CD4-positive, alpha-beta T cell treated with Interleukin-6 for 4 hours (primary cell): ENCODE measurements around the gene EPN1.

Experiments used
- DNase-seq: peaks from one replicate; pipeline ENCODE4 v3.0.0-alpha.2; 2020; ENCODE audit warnings: mixed read lengths

The EPN1 gene

DNA sequence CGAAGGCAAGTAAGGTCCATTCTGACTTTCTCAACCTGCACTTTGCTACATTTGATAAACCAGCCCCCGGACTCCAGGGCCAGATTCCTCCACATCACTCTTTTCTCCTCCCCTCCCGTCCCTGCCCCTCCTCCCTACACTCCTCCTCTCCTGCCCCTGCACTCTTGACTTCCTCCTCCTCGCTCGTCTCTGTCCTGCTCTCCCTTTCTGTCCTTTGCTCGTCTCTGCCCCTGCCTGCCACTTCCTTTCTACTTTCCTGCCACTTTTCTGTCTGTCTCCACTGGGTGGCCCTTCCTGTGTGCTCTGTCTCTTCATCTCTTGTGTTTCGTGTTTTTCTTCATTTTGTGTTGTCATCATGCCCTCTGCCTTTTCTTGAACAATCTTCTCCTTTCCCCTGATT lies 13.2 kb upstream of the EPN1 start:
- no peak for DNase-seq

DNA sequence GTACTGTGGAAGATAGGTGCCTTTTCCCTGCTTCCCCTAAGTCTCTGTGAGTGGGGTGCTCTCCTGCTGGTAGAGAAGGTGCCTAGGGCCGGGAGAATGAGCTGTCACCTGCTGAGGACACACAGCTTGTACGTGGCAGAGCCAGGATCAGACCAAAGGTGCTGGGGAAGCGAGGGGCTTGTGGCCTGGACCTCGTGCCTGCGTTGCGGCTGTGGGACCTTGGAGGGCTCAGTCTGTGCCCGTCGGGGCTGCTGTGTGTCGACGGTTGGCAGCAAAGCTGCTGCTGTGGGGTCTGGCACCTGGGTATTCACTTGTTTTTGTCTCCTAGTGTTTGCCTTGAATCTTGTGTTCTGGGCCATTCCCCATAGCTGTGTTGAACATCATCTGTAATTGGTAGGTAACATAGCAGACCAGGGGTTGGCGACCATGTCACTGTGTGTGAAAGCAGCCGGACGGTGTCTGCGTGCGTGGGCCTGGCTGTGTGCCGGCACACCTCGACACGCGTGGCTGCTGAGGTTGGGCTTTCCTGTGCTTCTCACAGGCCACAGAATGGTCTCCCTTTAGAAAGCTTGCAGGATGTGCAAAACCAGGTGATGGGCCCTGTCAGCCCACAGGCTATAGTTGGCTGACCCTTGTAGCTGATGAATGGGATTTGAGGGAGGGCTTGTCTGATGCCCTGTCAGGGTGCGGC lies 11.0 kb upstream of the EPN1 start:
- DNase-seq, result no peak

DNA sequence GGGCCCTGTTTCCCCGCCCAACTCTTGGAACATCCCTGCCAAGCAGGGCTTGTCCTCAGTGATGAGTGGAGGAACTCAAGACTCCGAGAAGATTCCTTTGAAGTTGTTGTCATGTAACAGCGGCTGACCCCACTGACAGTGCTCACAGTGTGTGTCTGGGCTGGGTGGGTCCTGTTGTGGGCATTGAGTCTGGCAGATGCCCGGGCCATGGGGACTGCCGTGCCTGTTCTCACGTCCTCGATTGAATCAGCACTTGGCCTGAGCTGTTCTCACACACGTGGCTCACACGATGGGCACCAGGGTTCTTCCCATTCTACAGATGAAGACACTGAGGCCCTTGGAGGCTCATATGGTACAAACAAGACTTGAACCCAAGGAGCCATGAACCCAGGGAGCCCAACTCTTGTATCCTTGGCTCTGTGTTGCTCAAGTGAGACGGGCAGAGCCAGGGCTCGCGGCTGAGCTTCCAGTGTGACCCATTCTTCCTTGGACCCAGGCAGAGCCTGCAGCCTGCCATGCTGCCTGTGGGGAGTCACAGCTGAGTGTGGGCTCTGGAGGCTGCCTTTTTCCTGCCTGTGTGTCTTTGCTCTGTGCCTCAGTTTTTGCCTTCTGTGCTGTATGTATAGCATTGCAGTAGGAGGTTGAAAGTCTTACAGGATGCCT lies 8.6 kb upstream of the EPN1 start:
- no peak for DNase-seq

DNA sequence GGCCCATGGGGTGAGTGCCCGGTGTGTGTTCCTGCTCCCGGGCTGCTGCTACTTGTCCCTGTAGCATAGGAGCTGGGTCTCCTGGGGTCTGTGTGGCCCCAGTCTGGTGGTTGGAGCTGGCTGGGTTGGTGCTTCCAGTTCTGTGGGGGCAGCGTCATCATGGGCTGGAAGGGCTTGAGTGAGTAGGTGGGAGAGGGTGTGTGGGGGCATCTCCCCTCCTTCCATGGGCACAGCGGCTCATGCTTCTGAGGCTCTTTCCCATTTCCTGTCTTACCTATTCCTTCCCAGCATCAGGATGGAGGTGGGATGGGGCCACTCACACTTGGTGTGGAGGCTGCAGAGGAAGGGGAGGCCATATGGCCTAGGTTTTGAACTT lies 8.0 kb upstream of the EPN1 start:
- DNase-seq, result no peak

DNA sequence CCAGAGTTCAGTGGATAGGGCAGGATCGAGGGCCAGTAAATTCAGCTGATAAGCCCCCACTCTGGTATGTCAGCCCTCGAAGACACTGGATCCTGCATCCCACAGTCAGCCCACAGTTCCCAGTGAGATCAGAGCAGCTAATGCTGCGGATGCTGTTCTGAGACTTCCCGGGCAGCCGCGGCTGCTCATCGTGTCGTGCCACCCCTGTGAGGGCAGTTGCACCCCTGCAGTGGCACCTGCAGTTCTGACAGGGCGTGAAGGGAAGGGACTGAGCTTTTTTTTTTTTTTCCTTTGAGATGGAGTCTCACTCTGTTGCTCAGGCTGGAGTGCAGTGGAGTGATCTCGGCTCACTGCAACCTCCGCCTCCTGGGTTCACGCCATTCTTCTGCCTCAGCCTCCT lies 7.5 kb upstream of the EPN1 start:
- DNase-seq, result no peak

DNA sequence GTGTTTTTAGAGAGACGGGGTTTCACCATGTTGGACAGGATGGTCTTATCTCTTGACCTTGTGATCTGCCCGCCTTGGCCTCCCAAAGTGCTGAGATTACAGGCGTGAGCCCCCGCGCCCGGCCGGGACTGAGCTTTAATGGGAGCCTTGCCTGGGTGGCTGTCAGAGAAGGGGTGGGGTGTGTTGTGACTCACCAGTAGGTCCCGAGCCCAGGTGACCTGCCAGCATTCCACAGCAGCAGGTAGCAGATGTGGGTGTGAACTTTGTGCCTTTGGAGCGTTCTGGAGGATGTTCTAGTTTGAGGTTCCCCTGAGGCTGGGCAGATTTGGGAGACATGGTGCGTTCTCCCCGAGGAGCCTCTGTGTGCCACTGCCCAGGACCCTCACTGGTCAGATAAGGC lies 7.1 kb upstream of the EPN1 start:
- no peak for DNase-seq

DNA sequence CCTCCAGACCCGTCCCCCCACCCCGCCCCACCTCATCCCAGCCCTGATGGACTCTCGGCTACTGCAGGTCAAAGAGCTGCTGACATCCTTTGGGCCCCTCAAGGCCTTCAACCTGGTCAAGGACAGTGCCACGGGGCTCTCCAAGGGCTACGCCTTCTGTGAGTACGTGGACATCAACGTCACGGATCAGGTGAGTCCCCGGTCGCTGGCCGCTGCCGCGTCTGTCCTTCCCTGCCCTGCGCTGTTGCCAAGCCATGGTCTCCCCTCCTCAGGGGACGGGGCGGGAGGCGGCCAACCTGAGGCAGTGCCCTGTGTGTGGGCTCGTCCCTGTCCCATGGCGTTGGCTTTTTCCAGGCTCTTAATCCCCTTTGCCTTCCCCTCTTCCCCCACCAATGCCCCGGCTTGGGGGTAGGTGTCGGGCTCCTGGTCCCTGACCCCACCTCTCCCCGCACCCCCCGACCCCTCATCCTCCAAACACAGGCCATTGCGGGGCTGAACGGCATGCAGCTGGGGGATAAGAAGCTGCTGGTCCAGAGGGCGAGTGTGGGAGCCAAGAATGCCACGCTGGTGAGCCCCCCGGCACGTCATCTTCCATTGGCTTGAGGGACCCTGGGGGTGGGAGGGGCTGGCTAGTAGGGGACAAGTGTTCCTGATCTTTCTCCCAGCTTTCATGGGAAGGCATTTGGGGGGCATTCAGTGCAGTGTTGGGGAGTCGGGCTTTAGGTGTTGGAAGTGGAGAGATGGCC lies 6.2 kb upstream of the EPN1 start:
- DNase-seq, result no peak

DNA sequence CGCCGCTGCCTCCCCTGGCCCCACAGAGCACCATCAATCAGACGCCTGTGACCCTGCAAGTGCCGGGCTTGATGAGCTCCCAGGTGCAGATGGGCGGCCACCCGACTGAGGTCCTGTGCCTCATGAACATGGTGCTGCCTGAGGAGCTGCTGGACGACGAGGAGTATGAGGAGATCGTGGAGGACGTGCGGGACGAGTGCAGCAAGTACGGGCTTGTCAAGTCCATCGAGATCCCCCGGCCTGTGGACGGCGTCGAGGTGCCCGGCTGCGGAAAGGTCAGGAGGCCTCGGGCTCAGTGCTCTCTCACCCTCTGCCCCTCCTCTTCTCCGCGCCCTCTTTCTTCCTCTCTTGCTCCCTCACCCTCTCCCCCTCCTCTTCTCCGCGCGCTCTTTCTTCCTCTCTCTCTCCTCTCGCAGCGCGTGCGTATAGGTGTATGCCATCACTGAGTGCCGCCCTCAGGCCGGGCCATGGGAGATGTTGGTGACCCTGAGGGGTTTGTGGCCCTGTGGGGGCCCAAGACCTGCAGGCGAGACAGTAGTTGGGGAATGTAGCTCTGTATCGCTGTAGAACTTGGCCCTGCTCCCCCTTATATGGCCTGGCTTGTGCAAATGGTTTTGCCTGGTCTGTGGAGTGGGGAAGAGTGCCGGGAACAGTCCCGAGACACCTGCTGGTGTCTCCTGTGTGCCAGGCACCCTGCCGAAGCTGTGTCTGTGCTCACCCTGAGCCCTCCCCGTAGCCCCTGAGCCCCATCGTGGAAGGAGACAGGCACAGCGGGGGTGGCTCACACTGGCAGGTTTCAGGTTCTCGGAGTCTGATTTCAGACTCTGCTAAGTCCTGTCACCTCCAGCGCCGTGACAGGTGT lies 5.4 kb upstream of the EPN1 start:
- DNase-seq, result no peak

DNA sequence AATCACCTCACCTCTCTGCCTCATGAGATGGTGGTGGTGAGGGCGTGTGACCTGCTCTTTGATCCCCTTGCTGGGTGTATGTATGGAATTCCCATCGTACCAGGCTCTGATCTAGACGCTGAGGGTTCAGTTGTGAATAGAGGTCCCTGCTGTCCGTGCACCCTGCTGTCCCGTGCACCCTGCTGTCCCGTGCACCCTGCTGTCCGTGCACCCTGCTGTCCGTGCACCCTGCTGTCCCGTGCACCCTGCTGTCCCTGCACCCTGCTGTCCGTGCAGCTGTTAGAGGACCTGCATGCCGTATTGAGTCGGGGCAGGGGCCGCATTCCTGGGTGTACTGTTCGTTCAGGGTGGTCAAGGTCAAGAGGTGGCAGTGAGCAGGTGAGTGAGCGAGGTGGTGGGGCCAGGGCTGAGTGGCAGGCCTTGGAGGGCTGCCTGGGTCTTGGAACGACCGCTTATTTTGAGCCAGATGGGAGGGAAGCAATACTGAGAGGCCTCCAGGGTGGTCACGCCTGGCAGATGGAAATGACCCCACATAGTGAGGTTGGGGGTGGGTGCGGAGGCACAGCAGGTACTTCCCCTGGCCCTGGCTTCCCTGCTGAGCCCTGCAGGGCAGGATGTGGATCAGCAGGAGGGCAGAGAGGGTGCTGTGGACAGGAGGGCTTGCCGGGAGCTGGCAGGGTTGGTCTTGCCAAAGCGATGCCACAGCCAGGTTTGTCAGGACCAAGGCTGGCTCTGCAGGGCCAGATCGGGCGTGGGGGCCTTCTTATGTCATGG lies 4.6 kb upstream of the EPN1 start:
- no peak for DNase-seq

DNA sequence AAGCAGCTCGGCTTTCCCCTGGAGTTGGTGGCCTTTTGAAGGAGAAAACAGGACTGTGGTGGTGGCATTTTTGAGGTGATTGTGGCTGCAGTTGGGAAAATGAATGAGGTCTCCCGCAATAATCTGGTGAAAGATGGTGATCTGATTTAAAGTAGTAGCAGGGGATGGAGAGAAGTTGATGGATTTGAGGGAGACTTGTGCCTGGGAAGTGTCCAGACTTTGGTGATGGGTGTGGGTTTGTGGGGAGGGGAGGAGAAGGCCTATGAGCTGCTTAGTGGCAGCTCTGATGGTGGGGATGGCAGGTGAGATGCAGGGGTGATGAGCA lies 4.0 kb upstream of the EPN1 start:
- DNase-seq, result no peak

DNA sequence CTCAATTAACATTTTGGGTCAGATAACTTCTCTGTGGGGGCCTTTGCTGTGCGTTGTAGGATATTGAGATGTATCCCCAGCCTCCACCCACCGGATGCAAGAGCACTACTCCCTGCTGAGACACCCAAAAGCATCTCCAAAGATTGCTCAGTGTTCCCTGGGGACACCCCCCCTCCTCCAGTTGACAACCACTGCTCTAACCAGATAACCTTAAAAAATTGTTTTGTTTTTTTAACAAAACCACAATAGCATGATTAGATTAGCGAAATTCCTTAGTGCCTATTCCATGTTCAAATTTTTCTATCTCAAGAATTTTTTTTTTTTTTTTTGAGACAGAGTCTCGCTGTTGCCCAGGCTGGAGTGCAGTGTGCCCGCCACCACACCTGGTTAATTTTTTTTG lies 2.6 kb upstream of the EPN1 start:
- no peak for DNase-seq

DNA sequence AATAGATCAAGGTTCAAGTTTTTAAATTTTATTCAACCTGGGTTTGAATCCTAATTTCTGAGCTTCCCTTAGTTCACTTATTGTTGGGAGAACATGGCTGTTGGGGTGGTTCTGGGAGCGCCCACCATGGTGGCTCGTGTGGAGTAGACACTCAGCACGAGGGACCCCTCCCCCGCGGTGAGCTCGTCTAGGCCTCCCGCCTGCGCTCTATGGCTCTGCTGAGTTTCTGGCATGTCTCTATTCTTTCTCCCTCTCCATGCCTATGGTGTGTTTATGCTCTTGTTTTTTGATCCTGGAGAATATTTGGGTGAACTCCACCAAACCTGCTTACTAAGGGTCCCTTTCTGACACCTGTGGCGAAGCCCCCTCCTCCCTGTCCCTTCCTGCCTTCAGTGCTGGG lies 1.6 kb upstream of the EPN1 start:
- DNase-seq, result no peak

DNA sequence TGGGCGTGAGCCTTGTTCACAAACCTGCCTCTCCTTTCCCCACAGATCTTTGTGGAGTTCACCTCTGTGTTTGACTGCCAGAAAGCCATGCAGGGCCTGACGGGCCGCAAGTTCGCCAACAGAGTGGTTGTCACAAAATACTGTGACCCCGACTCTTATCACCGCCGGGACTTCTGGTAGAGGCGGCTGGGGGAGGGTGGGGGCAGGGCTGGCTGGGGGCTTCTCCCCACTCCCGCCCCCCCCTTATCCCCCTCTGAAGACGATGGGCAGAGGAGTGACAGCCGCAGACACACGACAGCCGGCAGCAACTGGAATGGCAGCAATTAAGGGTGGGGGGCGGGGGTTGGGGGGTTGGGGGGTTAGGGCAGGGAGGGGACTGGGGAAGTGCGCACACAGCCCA lies 1.1 kb upstream of the EPN1 start:
- no peak for DNase-seq

DNA sequence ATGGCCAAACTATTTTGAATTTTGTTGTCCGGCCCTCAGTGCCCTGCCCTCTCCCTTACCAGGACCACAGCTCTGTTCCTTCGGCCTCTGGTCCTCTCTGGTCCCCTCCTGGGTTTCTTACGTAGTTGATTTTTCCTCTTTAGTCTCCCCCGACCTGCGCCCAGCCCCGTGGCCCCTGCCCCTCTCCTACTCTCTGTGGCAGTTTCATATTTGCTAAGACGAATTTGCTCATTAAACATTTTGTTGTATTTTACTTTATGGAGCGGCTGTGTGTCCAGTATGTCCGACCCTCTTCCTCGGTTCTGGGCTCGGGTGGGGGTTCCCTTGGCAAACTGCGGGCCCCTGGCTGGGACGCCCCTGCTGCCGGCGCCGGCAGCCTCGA lies 576 bp upstream of the EPN1 start:
- no peak for DNase-seq

DNA sequence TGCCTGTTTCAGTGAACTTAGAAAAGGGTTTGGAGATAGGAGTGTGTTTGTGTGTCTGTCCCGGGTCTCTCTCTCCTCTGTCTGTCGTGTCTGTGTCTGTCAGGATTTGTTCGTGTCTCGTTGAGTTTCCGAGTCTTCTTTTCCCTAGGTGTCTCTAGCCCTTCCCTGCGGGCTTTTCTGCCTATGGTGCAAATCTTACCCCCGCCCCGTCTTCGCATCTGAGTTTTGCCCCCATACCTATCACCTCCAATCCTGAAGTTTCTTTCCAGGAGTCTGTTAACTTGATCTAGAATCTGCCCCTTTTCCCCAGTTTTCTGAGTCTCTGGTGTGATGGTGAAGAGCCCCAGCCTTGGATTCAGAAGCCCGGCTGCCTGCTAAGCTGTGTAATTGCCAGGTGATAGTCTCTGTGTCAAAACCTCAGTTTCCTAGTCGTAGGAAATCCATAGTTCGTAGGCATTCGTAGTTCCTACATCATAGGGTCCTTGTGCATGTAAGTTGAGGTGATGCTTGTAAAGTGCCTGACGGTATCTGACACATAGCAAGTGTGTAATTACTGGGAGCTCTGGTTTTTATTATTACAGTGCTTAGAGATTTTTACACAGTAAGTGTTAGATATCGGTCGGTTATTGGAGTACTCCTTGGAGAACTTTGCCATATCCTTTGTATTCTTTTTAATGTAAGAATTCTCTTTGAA lies 782 bp downstream of the EPN1 start:
- no peak for DNase-seq

DNA sequence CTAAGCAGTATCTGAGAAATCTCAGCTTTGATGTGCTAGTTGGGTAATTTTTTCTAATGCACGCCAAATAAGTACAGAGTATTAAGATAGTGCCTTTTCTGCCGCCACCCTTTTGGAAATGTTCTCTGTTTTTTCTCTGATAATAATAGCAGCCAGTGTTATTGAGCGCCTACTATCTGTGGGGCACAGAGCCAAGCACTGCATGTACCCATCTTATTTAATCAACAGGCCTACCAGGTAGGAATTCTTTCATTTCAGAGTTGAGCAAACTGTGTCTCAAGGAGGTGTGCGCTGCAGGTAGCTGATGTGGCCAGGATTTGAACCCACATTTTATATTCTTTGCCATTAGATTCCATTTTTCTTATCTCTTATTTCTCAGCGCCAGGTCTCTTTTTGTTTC lies 1.4 kb downstream of the EPN1 start:
- DNase-seq, result no peak

DNA sequence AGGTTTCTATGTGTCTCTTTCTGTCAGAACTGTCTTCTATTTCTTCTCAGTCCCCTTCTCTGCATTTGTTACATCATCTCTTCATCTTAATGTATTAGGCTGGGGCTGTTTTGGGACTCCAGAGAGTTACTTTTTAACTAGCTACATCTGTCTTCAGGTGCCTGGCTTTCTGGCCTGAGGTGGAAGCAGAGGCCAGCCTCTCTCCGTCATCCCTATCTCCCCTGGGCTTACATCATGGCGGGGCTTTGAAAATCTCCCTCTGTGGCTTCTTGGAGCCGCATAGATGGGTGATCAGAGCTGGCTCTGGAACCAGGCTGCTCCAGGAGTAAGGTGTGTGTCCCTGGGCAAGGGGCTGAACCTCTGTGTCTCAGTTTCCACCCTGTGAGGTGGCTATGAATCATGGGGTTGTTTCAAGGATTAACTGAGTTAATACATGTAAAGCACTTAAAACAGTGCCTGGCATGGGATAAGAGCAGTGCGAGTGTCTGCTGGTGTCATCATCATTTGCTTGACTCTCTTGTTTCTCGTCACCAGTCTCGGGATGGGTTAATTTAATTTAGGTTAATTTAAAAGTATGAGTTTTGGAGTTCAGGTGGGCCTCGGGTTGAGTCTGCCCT lies 2.0 kb downstream of the EPN1 start:
- no peak for DNase-seq

DNA sequence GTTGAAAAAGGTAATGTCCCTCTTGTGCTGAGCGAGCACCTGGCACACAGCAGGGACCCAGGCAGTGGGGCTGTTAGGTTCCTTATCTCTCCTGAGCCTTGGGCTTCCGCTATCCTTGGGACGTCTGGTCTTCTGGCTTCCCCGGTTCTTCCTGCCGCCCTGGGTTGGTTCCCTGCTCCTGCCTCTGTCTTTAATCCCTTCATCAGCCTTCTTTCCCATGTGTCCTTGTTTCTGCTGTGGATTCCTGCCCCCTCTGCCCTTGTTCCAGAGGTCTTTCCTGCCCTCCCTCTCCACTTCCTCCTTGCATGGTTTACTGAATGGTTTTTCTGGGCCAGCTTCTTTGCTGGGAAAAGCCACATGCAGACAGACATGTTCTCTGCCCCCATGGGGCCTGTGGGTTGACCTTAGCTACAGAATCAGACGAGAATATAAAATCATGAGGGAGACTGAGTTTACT lies 2.6 kb downstream of the EPN1 start:
- DNase-seq, result no peak

DNA sequence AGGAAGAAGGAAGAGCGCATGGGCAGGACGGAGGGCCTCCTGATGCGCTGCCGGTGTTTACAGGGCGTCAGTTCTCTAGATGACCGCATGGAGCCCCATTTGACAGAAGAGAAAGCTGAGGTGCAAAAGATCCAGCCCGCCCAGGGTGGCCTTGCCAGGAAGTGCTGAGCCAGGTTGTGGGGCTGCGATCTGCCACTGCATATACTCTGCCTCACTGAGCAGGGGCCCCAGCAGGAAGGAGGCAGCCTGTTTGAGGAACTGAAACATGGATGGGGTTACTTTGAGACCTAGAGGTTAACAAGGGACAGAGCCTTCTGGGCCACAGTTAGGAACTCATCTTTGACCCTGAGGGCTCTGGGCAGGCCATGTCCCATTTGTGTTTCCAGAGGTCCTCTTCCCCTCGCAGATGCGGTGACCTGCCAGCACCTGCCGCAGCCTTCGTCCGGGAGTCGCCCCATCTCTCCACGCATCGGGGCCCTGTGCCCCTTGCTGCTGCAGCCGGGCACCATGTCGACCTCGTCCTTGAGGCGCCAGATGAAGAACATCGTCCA lies 3.2 kb downstream of the EPN1 start:
- DNase-seq, result no peak

DNA sequence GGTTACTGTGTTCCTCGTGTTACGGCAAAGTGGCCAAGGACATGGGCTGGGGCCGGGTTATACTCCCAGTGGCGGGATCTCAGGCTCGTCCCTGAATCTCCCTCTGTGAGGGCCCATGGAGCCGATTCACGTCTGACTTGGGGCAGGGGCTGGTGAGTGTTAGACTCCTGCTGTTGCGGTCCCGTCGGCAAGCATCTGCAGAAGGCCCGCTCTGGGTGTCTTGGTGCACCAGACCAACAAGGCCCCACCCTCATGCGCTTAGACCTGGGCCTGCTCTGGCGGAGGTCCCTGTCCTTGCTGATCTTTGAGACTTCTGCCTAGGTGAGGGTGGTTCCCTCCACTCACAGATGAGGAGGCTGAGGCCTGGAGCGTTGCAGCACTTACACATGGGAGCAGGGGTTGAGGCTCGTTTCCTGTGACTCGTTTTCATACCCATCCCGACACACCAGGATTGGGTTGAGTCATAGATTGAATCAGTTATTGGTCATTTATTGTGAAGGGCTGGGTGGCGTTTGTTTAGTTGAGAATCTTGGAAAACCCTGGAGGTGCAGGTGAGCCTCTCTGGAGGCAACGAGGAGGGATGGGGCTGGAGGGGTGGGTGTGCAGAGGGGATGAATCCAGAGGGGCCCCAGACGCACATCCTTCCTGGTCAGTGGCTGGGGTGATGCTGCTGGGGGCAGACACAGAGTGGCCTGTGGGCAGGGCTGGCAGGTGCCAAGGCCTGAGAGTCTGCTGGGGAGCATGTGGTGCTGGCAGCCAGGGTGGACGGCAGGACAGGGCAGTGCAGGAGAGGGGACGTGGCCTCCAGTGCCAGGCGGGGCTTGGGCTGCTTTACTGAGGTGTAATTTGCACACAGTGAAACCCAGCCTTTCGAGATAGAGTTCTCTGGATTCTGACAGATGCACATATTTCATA lies 4.6 kb downstream of the EPN1 start:
- no peak for DNase-seq
